ENCODE data around the gene ZCCHC18.
A peak's percentile ranks its signal among the peaks of the same experiment; 100 is the strongest.
"Not testable (repeated sequence)": the region's sequence is repeated elsewhere in the genome, so short reads cannot be mapped to it uniquely, and the experiment has no call there.

Gene ZCCHC18

GRCh38 chrX:104112326-104112951, at the start of gene ZCCHC18:
Gene ZCCHC18 (plus strand): TSS chrX:104112523. CDS start chrX:104114112, 1,589 bp downstream.
- peak; percentile 17 for DNase-seq

- DNase-seq = not testable (repeated sequence)
Observed at GRCh38 chrX:104062636-104063035, 49.7 kb upstream of the ZCCHC18 start.

- DNase-seq = not testable (repeated sequence)
Observed at GRCh38 chrX:104075778-104076445, 36.4 kb upstream of the ZCCHC18 start, which contains the start of gene TMSB15C. Gene TMSB15C (minus strand): TSS chrX:104076236.

- not testable (repeated sequence) for DNase-seq
Observed at GRCh38 chrX:104077854-104078253, 34.5 kb upstream of the ZCCHC18 start.

- no peak for DNase-seq
Observed at GRCh38 chrX:104084063-104084462, 28.3 kb upstream of the ZCCHC18 start.

GRCh38 chrX:104084534-104085277, 27.6 kb upstream of the ZCCHC18 start:
- no peak for DNase-seq

- no peak for DNase-seq
Observed at GRCh38 chrX:104085477-104085876, 26.8 kb upstream of the ZCCHC18 start.

- no peak for DNase-seq
Observed at GRCh38 chrX:104085919-104086318, 26.4 kb upstream of the ZCCHC18 start.

- no peak for DNase-seq
Observed at GRCh38 chrX:104098151-104098808, 14.0 kb upstream of the ZCCHC18 start.

- no peak for DNase-seq
Observed at GRCh38 chrX:104098919-104099318, 13.4 kb upstream of the ZCCHC18 start.

GRCh38 chrX:104104676-104105075, 7.6 kb upstream of the ZCCHC18 start:
- DNase-seq = no peak

- no peak for DNase-seq
Observed at GRCh38 chrX:104105330-104106262, 6.7 kb upstream of the ZCCHC18 start.

GRCh38 chrX:104108955-104109354, 3.4 kb upstream of the ZCCHC18 start:
- DNase-seq = no peak

- DNase-seq = peak; percentile 3
Observed at GRCh38 chrX:104110491-104111240, 1.7 kb upstream of the ZCCHC18 start.

GRCh38 chrX:104113222-104113965, 1.1 kb downstream of the ZCCHC18 start:
- DNase-seq = peak; percentile 42

GRCh38 chrX:104117759-104118158, 5.4 kb downstream of the ZCCHC18 start:
- DNase-seq = no peak

- no peak for DNase-seq
Observed at GRCh38 chrX:104118765-104119164, 6.4 kb downstream of the ZCCHC18 start.

GRCh38 chrX:104122829-104123228, 10.5 kb downstream of the ZCCHC18 start:
- no peak for DNase-seq

GRCh38 chrX:104126856-104127255, 14.5 kb downstream of the ZCCHC18 start:
- no peak for DNase-seq

GRCh38 chrX:104130808-104131207, 18.5 kb downstream of the ZCCHC18 start:
- DNase-seq = no peak

Data from activated effector memory CD4-positive, alpha-beta T cell treated with Interleukin-2 at 50 U/mL for 16 hours (primary cell).